Measurements from ENCODE around the gene RBM11. TPM values are rescaled to one million over a fixed set of nuclear protein-coding genes. Genes with fewer than 3 reads are reported as not detected.

Gene RBM11
- total and polyA plus RNA-seq, 8 donors, result 1.2 to 1.9 (median 1.5) TPM; not detected in 3

DNA sequence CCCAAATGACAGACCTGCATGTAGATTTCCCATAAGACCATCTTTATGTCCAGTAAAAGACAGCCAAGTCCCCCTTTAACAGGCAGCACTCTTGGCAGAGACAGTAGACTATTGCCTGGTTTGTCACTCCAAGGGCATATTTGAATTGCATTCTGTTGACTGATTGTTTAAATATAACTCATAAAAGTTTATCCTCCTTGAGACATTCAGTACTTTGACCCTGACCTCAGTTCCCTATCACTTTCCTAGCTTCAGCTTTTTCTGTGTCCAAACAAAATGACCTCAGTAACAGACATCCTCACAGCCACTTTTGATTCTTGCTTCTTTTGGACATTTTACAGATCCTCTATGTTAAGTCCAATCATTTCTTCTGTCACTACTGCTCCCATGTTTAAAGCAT is 51.1 kb downstream of the RBM11 start:
- H3K4me3 ChIP-seq, result no peak overlapping the region
- H3K27me3 ChIP-seq, result no peaks in the 10 kb centered on the region
- TF ChIP-seq CTCF (IDR thresholded peaks at IDR 0.05) (no peak), POLR2A (IDR thresholded peaks at IDR 0.05) (no peak), EP300 (IDR thresholded peaks at IDR 0.05) (no peak), POLR2AphosphoS5 (IDR thresholded peaks at IDR 0.05) (no peak)
- intact Hi-C loops (cut with DNase I; ENCODE audit: low total_unique reads), result no loop called here
- H3K9me3 ChIP-seq, result no peaks in the 10 kb centered on the region
- DNase-seq, result no peak
- H3K27ac ChIP-seq, result no peak overlapping the region
- H3K36me3 ChIP-seq, result no peaks in the 10 kb centered on the region
- H3K4me1 ChIP-seq, result no peaks in the 10 kb centered on the region

GRCh38 chr21:14270631-14271030 is 54.7 kb downstream of the RBM11 start:
- WGBS, 5 donors, result 58 to 83% (median 71%) methylated on average over 2 of the region's 2 CpGs
- intact Hi-C loops (cut with DNase I; ENCODE audit: low total_unique reads), result no loop called here

GRCh38 chr21:14271053-14271452 is 55.1 kb downstream of the RBM11 start:
- H3K36me3 ChIP-seq, result no peaks in the 10 kb centered on the region
- intact Hi-C loops (cut with DNase I; ENCODE audit: low total_unique reads), result no loop called here
- no peak overlapping the region for H3K4me3 ChIP-seq
- DNase-seq, result no peak
- WGBS, 5 donors, result 57 to 77% (median 69%) methylated on average over 3 of the region's 3 CpGs
- peaks cover 0 to 9% (median 7%) of the 10 kb centered on the region in 4 donors for H3K4me1 ChIP-seq
- TF ChIP-seq POLR2AphosphoS5 (IDR thresholded peaks at IDR 0.05), result no peak
- no peak for TF ChIP-seq CTCF (IDR thresholded peaks at IDR 0.05)
- TF ChIP-seq EP300 (IDR thresholded peaks at IDR 0.05), result no peak
- no peak for TF ChIP-seq POLR2A (IDR thresholded peaks at IDR 0.05)
- H3K9me3 ChIP-seq, result no peaks in the 10 kb centered on the region
- peaks cover 0 to 16% (median 9%) of the 10 kb centered on the region in 3 donors for H3K27me3 ChIP-seq
- H3K27ac ChIP-seq, result no peak overlapping the region

More at GRCh38 chr21:14270631-14271030, 54.7 kb downstream of the RBM11 start:
- TF ChIP-seq CTCF (IDR thresholded peaks at IDR 0.05), result no peak
- no peak for TF ChIP-seq POLR2AphosphoS5 (IDR thresholded peaks at IDR 0.05)
- Histone ChIP-seq H3K36me3 (no peaks in the 10 kb centered on the region), H3K4me3 (no peak overlapping the region), H3K4me1 (peaks cover 0 to 9% (median 7%) of the 10 kb centered on the region in 4 donors), H3K9me3 (no peaks in the 10 kb centered on the region), H3K27me3 (peaks cover 0 to 13% (median 9%) of the 10 kb centered on the region in 3 donors), H3K27ac (no peak overlapping the region)
- no peak for DNase-seq

- no peak overlapping the region for H3K4me3 ChIP-seq
- 71 to 78% (median 73%) methylated on average over 6 of the region's 6 CpGs for WGBS, 5 donors
- TF ChIP-seq CTCF (IDR thresholded peaks at IDR 0.05) (no peak), POLR2A (IDR thresholded peaks at IDR 0.05) (no peak)
- peaks cover 0 to 9% (median 7%) of the 10 kb centered on the region in 4 donors for H3K4me1 ChIP-seq
- no peaks in the 10 kb centered on the region for H3K9me3 ChIP-seq
- intact Hi-C loops (cut with DNase I; ENCODE audit: low total_unique reads), result no loop called here
- DNase-seq, result no peak
- H3K36me3 ChIP-seq, result no peaks in the 10 kb centered on the region
- H3K27ac ChIP-seq, result no peak overlapping the region
- peaks cover 0 to 17% (median 9%) of the 10 kb centered on the region in 3 donors for H3K27me3 ChIP-seq
Measured at GRCh38 chr21:14271641-14272040, 55.7 kb downstream of the RBM11 start.

Data from stomach (tissue), 9 donors.